GM12878 (cell line): ENCODE measurements around the gene ZSWIM6. TPM values are rescaled to one million over a fixed set of nuclear protein-coding genes. Genes with fewer than 3 reads are reported as not detected.

ENCODE experiments used
- ATAC-seq: fragments of 200-7000 bp; cut with Tn5 transposase; 3 replicates; pipeline ENCODE4 v1.9.1; 2020; ENCODE audit warnings: mild to moderate bottlenecking, moderate library complexity
- BruUV-seq: library from RNA; stranded (reverse); fragments of 400-500 nt; replicated peaks from 2 replicates; lab custom pipeline; 2021; lab: Mats Ljungman, UMichigan
- CTCF ChIA-PET: fragments of 300-600 bp; sonication (Branson Sonifier 250); formaldehyde crosslinking; extraction: SDS; loops from one replicate; lab custom pipeline; 2021; ENCODE audit warnings: inconsistent platforms; lab: Yijun Ruan, JAX
- POLR2A ChIA-PET: fragments of 350-600 bp; formaldehyde crosslinking; extraction: SDS; loops from one replicate; lab custom pipeline; 2021; ENCODE audit warnings: inconsistent platforms; lab: Charles Lee
- RAD21 ChIA-PET: fragments of 300-600 bp; sonication (Branson Sonifier 250); formaldehyde crosslinking; loops from one replicate; lab custom pipeline; 2023; ENCODE audit warnings: antibody characterized with exemption; ENCODE audit not compliant: unreplicated experiment; lab: Charles Lee
- SMC1A ChIA-PET: fragments of 300-600 bp; sonication (Branson Sonifier 250); formaldehyde crosslinking; loops from one replicate; lab custom pipeline; 2023; ENCODE audit not compliant: unreplicated experiment, uncharacterized antibody; lab: Charles Lee
- DNase-seq: peaks from one replicate; pipeline ENCODE4 v3.0.0-alpha.2; 2011; ENCODE audit warnings: low read depth, low spot score
- FAIRE-seq: peaks from 3 replicates; lab custom pipeline; 2011; peaks lifted over from hg19 to GRCh38; lab: Jason Lieb, UNC
- H2AFZ ChIP-seq: 2 replicates; pipeline ENCODE4 v1.6.0; 2011; ENCODE audit warnings: low read depth, low read length, control low read depth; ENCODE audit not compliant: control insufficient read depth
- H3K27ac ChIP-seq: 2 replicates; pipeline ENCODE4 v1.5.1; 2011; ENCODE audit warnings: control low read depth; ENCODE audit not compliant: control insufficient read depth, insufficient read depth
- H3K27me3 ChIP-seq, 2 experiments: replicated peaks in 1 of 2; 2 replicates each; pipeline versions ENCODE4 v1.6.0 to v1.6.1; 2011; ENCODE audit warnings: low read length in 1 of 2; ENCODE audit not compliant: control insufficient read depth in 2 of 2, insufficient read depth in 2 of 2
- H3K36me3 ChIP-seq, 2 experiments: 2 replicates each; pipeline ENCODE4 v1.5.1; 2011; ENCODE audit warnings: low read length in 1 of 2; ENCODE audit not compliant: control insufficient read depth in 2 of 2, insufficient read depth in 2 of 2
- H3K4me1 ChIP-seq: 2 replicates; pipeline ENCODE4 v1.6.1; 2011; ENCODE audit warnings: mild to moderate bottlenecking, low read length, moderate library complexity, mixed read lengths; ENCODE audit not compliant: control insufficient read depth, insufficient read depth
- H3K4me2 ChIP-seq: 2 replicates; pipeline ENCODE4 v1.6.0; 2011; ENCODE audit warnings: control low read depth; ENCODE audit not compliant: control insufficient read depth, insufficient read depth
- H3K4me3 ChIP-seq: fragments of 200-600 bp; sonication (generic); 2 replicates; pipeline ENCODE4 v1.5.1; 2016
- H3K79me2 ChIP-seq: 2 replicates; pipeline ENCODE4 v1.6.0; 2011; ENCODE audit warnings: low read length; ENCODE audit not compliant: control insufficient read depth, insufficient read depth
- H3K9ac ChIP-seq: 2 replicates; pipeline ENCODE4 v1.8.0; 2011; ENCODE audit warnings: low read length, control low read depth, mixed read lengths; ENCODE audit not compliant: control insufficient read depth, insufficient read depth
- H3K9me3 ChIP-seq: replicated peaks from 3 replicates; pipeline ENCODE4 v1.5.1; 2011; ENCODE audit warnings: mild to moderate bottlenecking, low read length; ENCODE audit not compliant: control insufficient read depth, insufficient read depth
- H4K20me1 ChIP-seq: 2 replicates; pipeline ENCODE4 v1.6.0; 2011; ENCODE audit not compliant: control insufficient read depth, insufficient read depth
- CEBPB ChIP-seq, 2 experiments: fragments of 150-350 bp in 1 of 2; IDR thresholded peaks; 2 replicates each; pipeline ENCODE4 v1.6.1; 2012 to 2014; ENCODE audit warnings: low read depth in 2 of 2, low read length in 2 of 2, borderline replicate concordance in 1 of 2, inconsistent platforms in 1 of 2
- GATAD2B ChIP-seq: fragments of 450-650 bp; conservative IDR thresholded peaks from 2 replicates; pipeline ENCODE4 v1.6.1; 2017; ENCODE audit warnings: low read depth, mild to moderate bottlenecking, moderate library complexity
- HDGF ChIP-seq: fragments of 450-650 bp; IDR thresholded peaks from 2 replicates; pipeline ENCODE4 v1.6.1; 2016; ENCODE audit warnings: antibody characterized with exemption
- IKZF2 ChIP-seq, 2 experiments: fragments of 450-650 bp; IDR thresholded peaks; 2 replicates each; pipeline ENCODE4 v1.6.1; 2017; ENCODE audit warnings: mild to moderate bottlenecking in 2 of 2, moderate library complexity in 2 of 2
- KAT2A ChIP-seq: conservative IDR thresholded peaks from 2 replicates; pipeline ENCODE4 v1.6.1; 2011; ENCODE audit warnings: low read depth, low read length; ENCODE audit not compliant: control insufficient read depth
- NR2C1 ChIP-seq: fragments of 450-650 bp; IDR thresholded peaks from 2 replicates; pipeline ENCODE4 v1.6.1; 2017; ENCODE audit warnings: antibody characterized with exemption, mild to moderate bottlenecking, moderate library complexity
- NR2F1 ChIP-seq: fragments of 450-650 bp; conservative IDR thresholded peaks from 2 replicates; pipeline ENCODE4 v1.6.1; 2017; ENCODE audit warnings: mild to moderate bottlenecking
- NRF1 ChIP-seq: conservative IDR thresholded peaks from 2 replicates; pipeline ENCODE4 v1.6.1; 2011; ENCODE audit warnings: mild to moderate bottlenecking, low read depth, low read length, improper control_type of control experiment
- POLR2A ChIP-seq: IDR thresholded peaks from 2 replicates; pipeline ENCODE4 v1.6.1; 2011; ENCODE audit warnings: low read depth, mild to moderate bottlenecking, low read length
- SIX5 ChIP-seq: IDR thresholded peaks from 2 replicates; pipeline ENCODE4 v1.6.1; 2011; ENCODE audit warnings: mild to moderate bottlenecking, low read depth, low read length, moderate library complexity; ENCODE audit not compliant: severe bottlenecking
- SMAD5 ChIP-seq: IDR thresholded peaks from 2 replicates; pipeline ENCODE4 v1.6.1; 2016; ENCODE audit warnings: antibody characterized with exemption, low read depth
- SP1 ChIP-seq: IDR thresholded peaks from one replicate; pipeline ENCODE4 v1.6.1; 2011; ENCODE audit warnings: low read depth, low read length
- WRNIP1 ChIP-seq: IDR thresholded peaks from 2 replicates; pipeline ENCODE4 v1.6.1; 2011; ENCODE audit warnings: low read depth, low read length, improper control_type of control experiment, borderline replicate concordance
- WGBS: methylation state at CpG from one replicate; pipeline ENCODE4 v1.1.6; 2016; ENCODE audit warnings: low lambda C conversion rate; ENCODE audit not compliant: insufficient replicate concordance, insufficient coverage; ENCODE audit errors: missing lambda C conversion rate; 5-methylcytosine and 5-hydroxymethylcytosine counted together
- in situ Hi-C: fragments of 300-500 bp; cut with MboI; formaldehyde crosslinking; loops from 9 replicates; pipeline ENCODE4 v1.14.3; 2018; ENCODE audit warnings: mixed read lengths
- intact Hi-C: fragments of 100-400 bp; cut with micrococcal nuclease; formaldehyde crosslinking; loops from one replicate; pipeline ENCODE4 v1.14.2; 2022; ENCODE audit not compliant: unreplicated experiment
- polyA plus RNA-seq, 11 experiments: library from polyadenylated mRNA; depleted of rRNA in 4 of 11; unstranded in 6 of 11; stranded (reverse) in 5 of 11; fragments of >200 nt; fragmentation: Nextera tagmentation in 4 of 11; fragmentation: Illumina TruSeq in 1 of 11; extraction: Ambion mirVana in 4 of 11; extraction: Trizol in 1 of 11; gene quantifications; 1 replicate in 1 of 11; 2 replicates in 10 of 11; pipeline versions ENCODE4 v1.2.1 to v1.2.3, GENCODE V29; 2011 to 2016; ENCODE audit warnings: inconsistent platforms in 2 of 11, missing spikeins in 2 of 11, low read depth in 1 of 11
- total RNA-seq, 4 experiments: library from RNA; depleted of rRNA in 3 of 4; stranded (reverse); fragments of >200 nt in 3 of 4; fragmentation: Illumina TruSeq in 1 of 4; extraction: Trizol in 1 of 4; gene quantifications; 2 replicates each; pipeline versions ENCODE4 v1.2.1 to v1.2.3, GENCODE V29; 2013 to 2021
- TF ChIP-seq, protein P1 (sequence below): IDR thresholded peaks from 2 replicates; pipeline ENCODE4 v1.6.1; 2011; ENCODE audit warnings: mild to moderate bottlenecking, low read depth, low read length, moderate library complexity; ENCODE audit not compliant: insufficient replicate concordance
- TF ChIP-seq, protein P2 (sequence below): IDR thresholded peaks from 2 replicates; pipeline ENCODE4 v1.6.1; 2011; ENCODE audit warnings: low read depth, mild to moderate bottlenecking, low read length, moderate library complexity, borderline replicate concordance; ENCODE audit errors: extremely low read depth
- TF ChIP-seq, protein P3 (sequence below): fragments of 450-650 bp; conservative IDR thresholded peaks from 2 replicates; pipeline ENCODE4 v1.6.1; 2017; ENCODE audit warnings: mild to moderate bottlenecking, moderate library complexity
- TF ChIP-seq, protein P4 (sequence below): fragments of 450-650 bp; IDR thresholded peaks from 2 replicates; pipeline ENCODE4 v1.6.1; 2016; ENCODE audit warnings: mild to moderate bottlenecking

The ZSWIM6 gene
- total and polyA plus RNA-seq, 10 of the 15 experiments (the other 5 are each of a cell fraction or from before 2014, with no cell fraction given): 0.53 to 6.2 (median 3.4) TPM

DNA sequence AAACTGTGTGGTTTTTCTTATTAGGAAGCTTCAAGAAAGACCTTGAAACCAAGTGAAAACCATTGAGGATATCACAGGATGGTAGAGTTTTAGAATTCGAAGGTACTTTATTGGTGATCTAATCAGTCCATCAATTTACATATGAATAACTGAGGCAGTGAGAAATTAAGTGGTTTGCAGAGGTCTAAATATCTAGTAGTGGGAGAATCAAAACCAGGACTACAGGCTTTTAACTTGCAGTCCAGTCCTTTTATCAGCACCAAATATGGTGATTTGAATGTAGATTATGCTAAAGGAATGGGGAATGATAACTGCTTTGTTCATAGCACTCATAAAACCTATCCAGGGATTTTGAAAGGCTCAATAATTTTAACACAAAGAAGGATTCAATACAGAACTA, 85.8 kb downstream of the ZSWIM6 start (continued):
- TF ChIP-seq, protein P1, sequence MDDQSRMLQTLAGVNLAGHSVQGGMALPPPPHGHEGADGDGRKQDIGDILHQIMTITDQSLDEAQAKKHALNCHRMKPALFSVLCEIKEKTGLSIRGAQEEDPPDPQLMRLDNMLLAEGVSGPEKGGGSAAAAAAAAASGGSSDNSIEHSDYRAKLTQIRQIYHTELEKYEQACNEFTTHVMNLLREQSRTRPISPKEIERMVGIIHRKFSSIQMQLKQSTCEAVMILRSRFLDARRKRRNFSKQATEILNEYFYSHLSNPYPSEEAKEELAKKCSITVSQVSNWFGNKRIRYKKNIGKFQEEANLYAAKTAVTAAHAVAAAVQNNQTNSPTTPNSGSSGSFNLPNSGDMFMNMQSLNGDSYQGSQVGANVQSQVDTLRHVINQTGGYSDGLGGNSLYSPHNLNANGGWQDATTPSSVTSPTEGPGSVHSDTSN: no peak
- TF ChIP-seq SIX5: no peak
- TF ChIP-seq NR2C1: no peak
- no peak for TF ChIP-seq SMAD5
- TF ChIP-seq, protein P2, sequence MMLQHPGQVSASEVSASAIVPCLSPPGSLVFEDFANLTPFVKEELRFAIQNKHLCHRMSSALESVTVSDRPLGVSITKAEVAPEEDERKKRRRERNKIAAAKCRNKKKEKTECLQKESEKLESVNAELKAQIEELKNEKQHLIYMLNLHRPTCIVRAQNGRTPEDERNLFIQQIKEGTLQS: no peak
- no peak for TF ChIP-seq GATAD2B

DNA sequence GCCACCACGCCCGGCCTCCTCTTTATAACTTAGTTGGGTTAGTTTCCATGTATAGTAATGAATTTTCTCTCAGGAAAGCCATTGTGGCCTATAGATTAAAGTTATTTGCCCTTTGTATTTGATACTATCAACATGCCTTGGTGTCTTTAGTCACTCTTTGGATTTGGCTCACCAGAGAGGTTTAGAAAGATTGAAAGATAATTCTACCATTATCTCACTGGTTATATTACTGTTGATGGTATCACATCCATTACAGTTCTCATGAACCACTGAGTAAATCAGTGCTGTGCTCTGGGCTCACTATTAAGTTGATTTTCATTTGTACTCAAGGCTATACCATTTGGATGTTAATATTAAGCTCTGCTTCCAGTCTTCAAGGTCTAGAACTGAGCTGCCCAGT, 87.0 kb downstream of the ZSWIM6 start:
- ChIA-PET RAD21 (no interaction called here), POLR2A (no interaction called here), SMC1A (interaction anchor here (0.8 kb wide), 1 partner anchor 48 kb away, joined by 3 read pairs; no protein-coding TSS in a partner anchor), CTCF (no interaction called here)
- H3K9me3 ChIP-seq: no peaks in the 10 kb centered on the region
- no peaks in the 10 kb centered on the region for H3K36me3 ChIP-seq
- 54% methylated on average over 2 of the region's 2 CpGs for WGBS
- H2AFZ ChIP-seq: no peak overlapping the region
- ATAC-seq (no peak), FAIRE-seq (no peak), DNase-seq (no peak)
- H4K20me1 ChIP-seq: no peaks in the 10 kb centered on the region
- BruUV-seq: no TSS peak
- no peaks in the 10 kb centered on the region for H3K27me3 ChIP-seq
- no peak overlapping the region for H3K9ac ChIP-seq
- H3K27ac ChIP-seq: no peak overlapping the region
- in situ Hi-C loops (no loop called here), intact Hi-C loops (no loop called here)
- H3K79me2 ChIP-seq: no peaks in the 10 kb centered on the region
- no peak overlapping the region for H3K4me3 ChIP-seq
- H3K4me2 ChIP-seq: no peak overlapping the region
- H3K4me1 ChIP-seq: no peaks in the 10 kb centered on the region
- TF ChIP-seq WRNIP1: no peak
- TF ChIP-seq HDGF: no peak
- no peak for TF ChIP-seq KAT2A
- TF ChIP-seq, protein P1: no peak
- no peak for TF ChIP-seq IKZF2 (IDR thresholded peaks at IDR 0.05)
- TF ChIP-seq CEBPB (IDR thresholded peaks at IDR 0.05; ENCODE audit: borderline replicate concordance in 1 of 2, low read depth in 2 of 2, low read length in 2 of 2): no peak
- no peak for TF ChIP-seq NRF1
- TF ChIP-seq, protein P3, sequence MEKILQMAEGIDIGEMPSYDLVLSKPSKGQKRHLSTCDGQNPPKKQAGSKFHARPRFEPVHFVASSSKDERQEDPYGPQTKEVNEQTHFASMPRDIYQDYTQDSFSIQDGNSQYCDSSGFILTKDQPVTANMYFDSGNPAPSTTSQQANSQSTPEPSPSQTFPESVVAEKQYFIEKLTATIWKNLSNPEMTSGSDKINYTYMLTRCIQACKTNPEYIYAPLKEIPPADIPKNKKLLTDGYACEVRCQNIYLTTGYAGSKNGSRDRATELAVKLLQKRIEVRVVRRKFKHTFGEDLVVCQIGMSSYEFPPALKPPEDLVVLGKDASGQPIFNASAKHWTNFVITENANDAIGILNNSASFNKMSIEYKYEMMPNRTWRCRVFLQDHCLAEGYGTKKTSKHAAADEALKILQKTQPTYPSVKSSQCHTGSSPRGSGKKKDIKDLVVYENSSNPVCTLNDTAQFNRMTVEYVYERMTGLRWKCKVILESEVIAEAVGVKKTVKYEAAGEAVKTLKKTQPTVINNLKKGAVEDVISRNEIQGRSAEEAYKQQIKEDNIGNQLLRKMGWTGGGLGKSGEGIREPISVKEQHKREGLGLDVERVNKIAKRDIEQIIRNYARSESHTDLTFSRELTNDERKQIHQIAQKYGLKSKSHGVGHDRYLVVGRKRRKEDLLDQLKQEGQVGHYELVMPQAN: no peak
- TF ChIP-seq POLR2A: no peak
- TF ChIP-seq SP1: no peak
- no peak for TF ChIP-seq NR2F1
- TF ChIP-seq, protein P4, sequence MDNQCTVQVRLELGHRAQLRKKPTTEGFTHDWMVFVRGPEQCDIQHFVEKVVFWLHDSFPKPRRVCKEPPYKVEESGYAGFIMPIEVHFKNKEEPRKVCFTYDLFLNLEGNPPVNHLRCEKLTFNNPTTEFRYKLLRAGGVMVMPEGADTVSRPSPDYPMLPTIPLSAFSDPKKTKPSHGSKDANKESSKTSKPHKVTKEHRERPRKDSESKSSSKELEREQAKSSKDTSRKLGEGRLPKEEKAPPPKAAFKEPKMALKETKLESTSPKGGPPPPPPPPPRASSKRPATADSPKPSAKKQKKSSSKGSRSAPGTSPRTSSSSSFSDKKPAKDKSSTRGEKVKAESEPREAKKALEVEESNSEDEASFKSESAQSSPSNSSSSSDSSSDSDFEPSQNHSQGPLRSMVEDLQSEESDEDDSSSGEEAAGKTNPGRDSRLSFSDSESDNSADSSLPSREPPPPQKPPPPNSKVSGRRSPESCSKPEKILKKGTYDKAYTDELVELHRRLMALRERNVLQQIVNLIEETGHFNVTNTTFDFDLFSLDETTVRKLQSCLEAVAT: no peak
